AG04450 (cell line): ENCODE measurements around the gene FNBP1L. TPM values are rescaled to one million over a fixed set of nuclear protein-coding genes. Genes with fewer than 3 reads are reported as not detected.

Source experiments
- CTCF ChIA-PET: fragments of 300-600, 350-600 bp; formaldehyde crosslinking; extraction: SDS; loops from one replicate; lab custom pipeline; 2022; ENCODE audit warnings: antibody characterized with exemption, inconsistent platforms; lab: Charles Lee
- POLR2A ChIA-PET: fragments of 350-600 bp; formaldehyde crosslinking; extraction: SDS; loops from one replicate; lab custom pipeline; 2021; ENCODE audit warnings: antibody characterized with exemption, inconsistent platforms; lab: Yijun Ruan, JAX
- DNase-seq: peaks from one replicate; pipeline ENCODE4 v3.0.0-alpha.2; 2011; ENCODE audit warnings: low read depth, low spot score
- H3K27ac ChIP-seq: one replicate; pipeline ENCODE4 v1.5.1; 2012; ENCODE audit warnings: low read depth, low read length, control low read depth
- H3K27me3 ChIP-seq: one replicate; pipeline ENCODE4 v1.6.0; 2012; ENCODE audit warnings: low read length; ENCODE audit not compliant: control insufficient read depth, insufficient read depth
- H3K4me3 ChIP-seq: 2 replicates; pipeline ENCODE4 v1.5.1; 2011; ENCODE audit warnings: mild to moderate bottlenecking, low read depth, low read length, control low read depth
- H3K9me3 ChIP-seq: 2 replicates; pipeline ENCODE4 v1.5.1; 2012; ENCODE audit warnings: low read length; ENCODE audit not compliant: control insufficient read depth, insufficient read depth
- CTCF ChIP-seq: IDR thresholded peaks from 2 replicates; pipeline ENCODE4 v1.5.1; 2011; ENCODE audit warnings: low read depth, low read length, control low read depth, inconsistent platforms
- polyA plus RNA-seq: library from polyadenylated mRNA; depleted of rRNA; stranded (reverse); fragments of >200 nt; gene quantifications from 2 replicates; pipeline ENCODE4 v1.2.3, GENCODE V29; 2011

FNBP1L gene
- polyA plus RNA-seq, 1 experiment = 24.1 TPM

GRCh38 chr1:93501399-93501798 is 53.5 kb downstream of the FNBP1L start:
- Histone ChIP-seq H3K9me3 (no peaks in the 10 kb centered on the region), H3K27me3 (no peaks in the 10 kb centered on the region), H3K27ac (no peak overlapping the region), H3K4me3 (no peak overlapping the region)
- DNase-seq = no peak
- ChIA-PET CTCF (no interaction called here), POLR2A (no interaction called here)
- TF ChIP-seq CTCF = no peak

GRCh38 chr1:93501829-93502369 is 54.0 kb downstream of the FNBP1L start:
- Histone ChIP-seq H3K27ac (no peak overlapping the region), H3K4me3 (no peak overlapping the region), H3K9me3 (no peaks in the 10 kb centered on the region), H3K27me3 (no peaks in the 10 kb centered on the region)
- TF ChIP-seq CTCF = no peak
- no peak for DNase-seq
- POLR2A ChIA-PET = no interaction called here
- CTCF ChIA-PET = no interaction called here

- no peak for DNase-seq
- no peak for TF ChIP-seq CTCF
- ChIA-PET POLR2A (no interaction called here), CTCF (no interaction called here)
- Histone ChIP-seq H3K4me3 (no peak overlapping the region), H3K9me3 (no peaks in the 10 kb centered on the region), H3K27me3 (no peaks in the 10 kb centered on the region), H3K27ac (no peak overlapping the region)
Measured at GRCh38 chr1:93502571-93502970, 54.7 kb downstream of the FNBP1L start.

- no peak for TF ChIP-seq CTCF
- DNase-seq = no peak
- H3K9me3 ChIP-seq = no peaks in the 10 kb centered on the region
- H3K4me3 ChIP-seq = no peak overlapping the region
- H3K27ac ChIP-seq = no peak overlapping the region
- H3K27me3 ChIP-seq = no peaks in the 10 kb centered on the region
- POLR2A ChIA-PET = no interaction called here
- CTCF ChIA-PET = no interaction called here
Measured at GRCh38 chr1:93503163-93503562, 55.2 kb downstream of the FNBP1L start.

- no peak for TF ChIP-seq CTCF
- Histone ChIP-seq H3K27me3 (no peaks in the 10 kb centered on the region), H3K27ac (no peak overlapping the region), H3K4me3 (no peak overlapping the region), H3K9me3 (no peaks in the 10 kb centered on the region)
- DNase-seq = no peak
- ChIA-PET POLR2A (no interaction called here), CTCF (no interaction called here)
Measured at GRCh38 chr1:93503816-93504215, 55.9 kb downstream of the FNBP1L start.
